Caki2 (cell line): ENCODE measurements around the gene CCDC177. TPM values are rescaled to one million over a fixed set of nuclear protein-coding genes. Genes with fewer than 3 reads are reported as not detected.

Source experiments
- DNase-seq: peaks from one replicate; pipeline ENCODE4 v3.0.0-alpha.2; 2015; ENCODE audit warnings: low read depth
- in situ Hi-C: cut with HindIII; loops from 2 replicates; pipeline ENCODE4 v1.10.0; 2016; ENCODE audit warnings: low sequenced_read_pairs, low pct_unique_long_range_greater_than_20kb, mixed read lengths
- total RNA-seq: library from RNA; depleted of rRNA; stranded (reverse); fragments of >200 nt; shearing (Covaris generic); gene quantifications from 2 replicates; pipeline ENCODE4 v1.2.3, GENCODE V29; 2014; ENCODE audit warnings: low replicate concordance

Gene CCDC177
- total RNA-seq, 1 experiment from 2014 or later: not detected

DNA sequence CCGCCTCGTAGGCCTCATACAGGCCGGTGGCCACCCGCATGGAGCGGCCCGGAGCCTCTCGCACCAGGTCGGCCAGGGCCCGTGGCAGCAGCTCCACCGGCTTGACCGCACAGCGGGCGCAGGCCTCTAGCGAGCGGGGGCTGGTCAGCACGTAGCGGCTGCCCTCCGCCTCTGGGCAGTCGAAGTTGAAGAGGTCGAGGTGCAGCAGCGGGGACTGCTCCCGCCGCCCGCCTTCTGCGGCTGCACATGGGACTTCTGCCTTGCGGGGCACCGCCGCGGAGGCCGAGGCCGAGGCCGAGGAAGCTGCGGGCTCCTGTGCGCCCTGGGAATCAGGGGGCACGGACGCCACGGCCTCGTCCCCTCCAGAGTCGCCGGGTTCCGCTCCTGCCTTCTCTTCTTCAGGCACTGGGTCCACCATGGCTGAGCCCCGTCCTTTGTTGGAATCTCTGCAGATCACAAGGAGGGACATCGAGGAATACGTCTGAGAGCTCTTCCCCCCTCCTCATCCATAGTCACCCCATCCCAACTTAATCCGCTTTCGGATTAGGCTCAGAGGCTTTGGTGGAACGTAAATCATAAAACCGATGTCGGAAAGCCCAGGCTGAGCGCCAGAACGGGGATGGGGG is 1.4 kb downstream of the CCDC177 start:
- in situ Hi-C loops: no loop called here
- DNase-seq: no peak

DNA sequence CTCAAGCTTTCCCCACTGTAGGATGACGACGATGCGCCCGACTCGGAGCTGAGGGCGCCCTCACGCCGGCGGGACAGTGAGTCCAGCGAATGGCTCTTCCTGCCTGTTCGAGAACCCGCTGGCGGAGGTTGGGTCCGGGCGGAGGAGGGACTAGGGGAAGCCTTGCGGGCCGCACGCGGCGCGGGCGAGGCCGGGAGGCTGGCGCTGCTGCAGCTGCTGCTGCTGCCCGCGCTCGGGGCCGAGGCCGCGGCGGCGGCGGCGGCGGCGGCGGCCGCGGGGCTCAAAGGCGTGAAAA is 1.9 kb downstream of the CCDC177 start:
- in situ Hi-C loops: no loop called here
- DNase-seq: no peak

DNA sequence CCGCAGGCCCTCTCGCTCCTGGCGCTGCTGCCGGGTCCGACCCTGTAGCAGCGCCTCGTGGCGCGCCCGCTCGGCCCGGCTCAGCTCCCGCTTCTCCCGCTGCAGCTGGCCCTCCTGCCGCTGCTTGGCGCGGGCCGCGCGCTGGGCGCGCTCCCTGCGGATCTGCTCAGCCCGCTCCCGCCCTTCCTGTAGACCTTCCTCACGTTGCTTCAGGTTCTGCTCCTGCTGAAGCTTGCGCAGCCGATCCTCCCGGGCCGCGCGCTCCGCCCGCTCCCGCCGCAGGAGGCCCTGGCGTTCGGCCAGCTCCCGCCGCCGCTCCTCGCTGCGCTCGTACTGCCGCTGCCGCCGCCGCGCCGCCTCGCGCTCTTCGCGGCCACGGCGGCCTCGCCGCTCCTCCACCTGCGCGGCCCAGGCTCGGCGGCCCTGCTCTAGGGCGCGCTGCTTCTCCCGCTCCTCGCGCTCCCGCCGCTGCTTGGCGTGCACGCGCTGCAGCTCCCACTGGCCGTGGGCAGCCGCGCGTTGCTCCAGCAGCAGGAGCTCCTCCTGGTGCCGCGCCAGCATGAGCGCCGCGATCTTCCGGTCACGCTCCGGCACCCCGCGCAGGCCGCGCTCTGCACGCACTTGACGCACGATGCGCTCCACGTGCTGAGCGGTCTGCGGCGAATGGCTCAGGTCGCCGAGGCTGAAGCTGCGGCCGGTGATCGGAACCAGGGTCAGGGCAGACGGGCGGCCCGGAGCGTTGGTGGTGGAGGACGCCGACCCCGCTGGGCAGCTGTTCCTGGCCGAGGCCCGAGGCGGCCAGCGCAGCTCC is 2.4 kb downstream of the CCDC177 start:
- in situ Hi-C loops: no loop called here
- DNase-seq: peak; percentile 70

DNA sequence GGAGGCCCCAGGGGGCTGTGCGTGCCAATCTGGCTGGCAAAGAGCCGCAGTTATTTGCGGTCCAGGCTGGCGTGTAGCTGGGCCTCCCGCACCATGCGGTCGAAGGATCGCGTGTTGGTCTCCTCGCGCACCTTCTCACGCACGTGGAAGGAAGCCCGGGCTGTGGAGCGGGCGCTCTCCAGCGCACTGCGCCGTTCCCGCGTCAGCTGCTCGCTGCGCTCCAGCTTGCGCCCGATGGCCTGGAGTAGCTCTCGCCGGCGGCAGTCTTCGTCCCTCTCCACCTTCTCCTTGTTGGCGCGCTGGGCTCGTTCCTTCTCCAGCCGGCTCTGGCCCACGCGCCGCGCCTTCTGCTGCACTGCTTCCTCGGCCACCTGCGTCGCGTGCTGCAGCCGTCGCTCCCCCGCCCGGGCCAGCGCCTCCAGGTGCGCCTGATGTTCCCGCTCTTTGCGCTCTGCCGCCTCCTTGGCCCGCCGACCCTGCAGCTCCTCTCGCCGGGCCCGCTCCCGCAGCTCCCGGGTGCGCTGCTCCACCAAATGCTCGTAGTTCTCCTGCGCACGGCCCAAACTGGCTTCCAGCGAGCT is 3.1 kb downstream of the CCDC177 start:
- in situ Hi-C loops: no loop called here
- no peak for DNase-seq

DNA sequence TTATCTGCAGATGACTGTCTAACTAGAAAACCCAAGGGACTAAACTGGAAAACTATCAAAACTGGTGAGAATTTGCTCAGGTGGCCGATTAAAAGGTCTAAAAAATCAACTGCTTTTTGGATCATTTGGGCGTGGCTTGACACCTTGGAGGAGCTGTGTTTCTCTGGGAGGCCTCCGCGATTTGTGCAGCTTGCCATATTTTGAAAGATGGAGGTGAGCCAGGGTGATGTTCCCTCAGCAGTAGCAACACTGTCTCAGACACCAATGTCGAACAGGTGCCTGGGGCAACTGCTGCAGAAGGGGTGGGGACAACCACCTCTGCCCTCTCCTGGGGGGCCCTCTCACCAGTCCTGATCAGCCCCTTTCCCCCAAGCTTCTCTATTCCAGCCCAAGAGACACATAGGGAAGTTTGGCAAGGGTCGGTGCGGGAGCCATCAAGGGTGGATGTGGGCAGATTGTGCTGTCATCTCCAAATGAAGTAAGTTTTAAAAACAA is 3.8 kb downstream of the CCDC177 start:
- no peak for DNase-seq
- in situ Hi-C loops: no loop called here

DNA sequence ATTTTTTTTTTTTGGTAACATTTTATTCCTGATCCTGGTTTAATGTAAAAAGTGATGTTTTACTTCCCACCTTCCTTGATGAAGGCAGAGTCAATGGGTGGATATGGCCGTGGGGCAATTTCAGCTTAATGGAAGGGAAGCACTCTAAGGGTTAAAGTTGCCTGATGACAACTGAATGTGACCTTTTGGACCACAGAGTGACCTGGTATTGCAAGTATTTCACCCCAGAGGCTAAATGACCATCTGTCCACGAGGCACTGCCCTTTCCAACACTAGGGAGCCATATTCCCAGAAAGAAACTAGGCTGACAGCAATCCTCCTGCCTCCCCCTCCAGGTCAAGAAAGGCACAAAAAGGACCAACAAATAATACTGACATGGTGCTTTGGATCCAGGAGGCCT is 4.8 kb downstream of the CCDC177 start:
- DNase-seq: no peak
- in situ Hi-C loops: no loop called here

GRCh38 chr14:69567563-69567962 is 7.1 kb downstream of the CCDC177 start:
- no peak for DNase-seq
- in situ Hi-C loops: no loop called here

DNA sequence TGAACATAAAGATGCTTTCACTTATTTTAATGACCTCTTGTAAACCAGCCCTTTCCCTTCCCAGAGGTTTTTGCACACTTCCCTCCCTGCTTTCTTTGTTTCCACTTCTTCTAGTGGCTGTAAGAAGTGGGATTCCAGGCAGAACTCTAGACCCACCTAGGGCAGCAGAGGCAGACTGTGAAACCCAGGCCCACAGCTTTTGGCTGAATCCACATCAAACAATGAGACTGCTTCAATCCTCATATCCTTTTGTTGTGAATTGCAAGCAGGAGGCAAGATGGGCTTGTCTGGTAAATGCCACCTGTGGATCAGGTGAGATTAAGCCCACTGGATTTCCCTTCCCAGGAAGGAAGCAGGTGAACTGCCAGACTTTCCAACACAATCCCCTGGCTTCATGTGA is 12.8 kb downstream of the CCDC177 start:
- in situ Hi-C loops: no loop called here
- no peak for DNase-seq

DNA sequence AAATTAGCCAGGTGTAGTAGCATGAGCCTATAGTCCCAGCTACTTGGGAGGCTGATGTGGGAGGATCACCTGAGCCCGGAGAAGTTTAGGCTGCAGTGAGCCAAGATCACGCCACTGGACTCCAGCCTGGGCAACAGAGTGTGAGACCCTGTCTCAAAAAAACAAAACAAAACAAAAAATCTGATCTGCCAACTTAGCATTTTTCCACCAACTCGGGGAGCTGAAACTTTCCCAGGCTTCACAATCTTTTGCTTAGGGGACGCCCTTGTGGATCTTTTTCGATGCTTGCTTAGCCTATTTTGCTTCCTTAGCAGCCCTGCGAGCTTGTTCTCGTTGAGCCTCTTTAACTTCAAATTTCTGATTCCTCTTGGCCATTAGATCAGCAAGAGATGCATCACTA is 13.8 kb downstream of the CCDC177 start:
- DNase-seq: no peak

GRCh38 chr14:69559581-69560011 is 15.1 kb downstream of the CCDC177 start:
- no peak for DNase-seq
- in situ Hi-C loops: no loop called here

More for the DNA sequence above, 13.8 kb downstream of the CCDC177 start:
- in situ Hi-C loops: no loop called here

- in situ Hi-C loops: no loop called here
- DNase-seq: no peak
These were observed 15.9 kb downstream of the CCDC177 start for GRCh38 chr14:69558774-69559173.

GRCh38 chr14:69554500-69554899 is 20.2 kb downstream of the CCDC177 start:
- DNase-seq: no peak
- in situ Hi-C loops: no loop called here

DNA sequence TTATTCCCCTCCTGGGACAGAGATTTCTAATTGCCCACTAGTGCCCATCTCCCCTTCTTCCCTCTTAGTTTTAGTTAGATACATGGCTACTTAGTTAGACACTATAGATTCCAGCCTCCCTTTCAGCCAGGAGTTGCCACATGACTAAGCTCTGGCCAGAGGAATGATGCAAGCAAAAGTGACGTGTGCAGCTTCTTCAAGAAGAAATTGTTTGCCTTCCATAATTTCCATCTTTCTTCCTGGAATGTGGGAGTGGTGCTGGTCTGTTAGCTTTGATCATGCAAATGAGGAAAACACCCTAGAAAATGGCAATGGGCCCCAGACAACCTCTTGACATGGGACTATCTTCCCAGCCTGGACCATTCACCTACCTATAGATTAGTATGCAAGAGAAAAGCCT is 21.4 kb downstream of the CCDC177 start:
- peak; percentile 21 for DNase-seq
- in situ Hi-C loops: no loop called here

GRCh38 chr14:69551511-69551910 is 23.2 kb downstream of the CCDC177 start:
- in situ Hi-C loops: no loop called here
- no peak for DNase-seq

GRCh38 chr14:69548566-69548965 is 26.1 kb downstream of the CCDC177 start:
- DNase-seq: no peak
- in situ Hi-C loops: no loop called here

DNA sequence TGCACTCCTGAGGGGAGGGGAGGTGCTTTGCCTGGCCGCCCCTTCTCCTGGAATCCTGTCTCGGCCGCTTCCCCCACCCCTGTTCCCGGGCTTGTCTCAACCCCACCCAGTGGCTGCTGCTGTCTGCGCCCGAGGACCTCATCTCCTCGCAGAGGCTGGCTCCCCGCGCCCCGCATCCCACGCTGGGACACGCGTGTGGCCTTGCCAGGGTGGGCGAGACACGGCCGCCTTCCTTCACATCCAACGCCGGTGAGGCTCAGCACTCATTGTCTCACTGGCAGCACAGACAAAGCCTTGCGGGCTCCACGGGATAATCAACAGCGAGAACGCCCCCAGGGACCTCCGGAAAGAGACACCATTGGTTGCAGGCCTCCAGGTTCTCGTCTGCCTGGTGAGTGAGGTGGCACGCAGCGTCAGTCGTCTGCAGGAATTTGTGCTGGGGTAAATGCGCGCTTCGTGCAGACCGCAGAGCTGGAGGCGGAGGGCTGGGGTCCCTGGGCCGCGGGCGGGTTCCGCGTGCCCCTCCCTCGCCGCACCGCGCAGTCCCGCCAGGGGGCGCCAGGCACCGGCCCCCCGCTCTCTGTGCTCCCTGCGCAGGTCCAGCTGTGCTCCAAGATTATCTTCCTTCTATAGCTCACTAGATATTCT is 26.8 kb downstream of the CCDC177 start:
- in situ Hi-C loops: no loop called here

DNA sequence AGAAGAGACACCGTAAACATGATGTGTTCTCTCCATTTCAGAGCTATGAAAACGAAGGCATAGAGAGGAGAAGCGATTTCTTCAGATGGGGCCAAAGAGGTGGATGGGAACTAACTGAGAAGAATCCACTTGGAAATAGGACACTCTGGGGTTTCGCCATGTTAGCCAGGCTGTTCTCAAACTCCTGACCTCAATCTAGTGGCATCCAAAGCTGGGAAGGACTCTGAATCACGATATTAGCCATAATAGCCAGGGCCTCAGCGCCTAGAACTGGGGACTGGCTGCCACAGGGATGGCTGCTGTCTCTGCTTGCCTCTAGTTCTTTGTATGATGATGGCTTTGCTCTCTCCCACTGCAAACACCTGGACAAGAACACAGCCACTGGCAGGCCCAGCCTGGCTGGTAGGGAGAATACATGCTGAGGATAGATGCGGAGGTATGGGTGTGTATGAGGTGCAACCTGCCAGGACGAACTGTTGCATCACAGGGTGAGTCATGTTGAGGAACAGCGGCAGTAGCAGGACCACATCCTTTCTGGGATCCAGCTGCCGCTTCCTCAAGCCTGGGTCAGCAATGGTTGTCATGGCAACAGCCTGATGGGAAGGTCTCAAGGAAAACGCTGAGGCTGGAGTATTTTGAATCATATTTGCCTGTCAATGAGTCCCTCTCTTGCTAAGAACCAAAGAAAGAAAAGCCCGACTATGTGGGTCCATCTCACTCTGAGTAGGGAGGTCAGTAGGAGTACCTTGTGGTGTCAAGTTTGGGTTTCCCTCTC is 31.1 kb downstream of the CCDC177 start:
- in situ Hi-C loops: no loop called here
- DNase-seq: peak; percentile 14

More for the DNA sequence above, 26.8 kb downstream of the CCDC177 start:
- DNase-seq: no peak

DNA sequence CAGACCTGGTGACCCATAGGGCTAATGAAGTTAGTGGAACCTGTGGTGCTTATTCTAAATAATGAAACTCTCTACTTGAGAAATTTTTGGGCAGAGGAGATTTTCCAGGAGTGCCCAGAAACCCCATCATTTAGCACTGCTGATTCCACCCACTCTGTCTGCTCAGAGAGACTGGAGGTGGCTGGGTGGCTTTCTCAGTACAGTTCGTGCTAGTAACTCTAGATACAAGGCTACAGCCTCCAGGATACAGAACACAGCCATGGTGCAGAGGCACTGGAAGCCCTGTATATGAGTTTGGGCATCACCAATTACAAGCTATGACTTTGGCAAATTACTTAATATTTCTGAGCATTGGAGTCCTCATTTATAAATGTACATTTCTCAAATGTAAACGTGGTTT is 32.4 kb downstream of the CCDC177 start:
- in situ Hi-C loops: no loop called here

More for the DNA sequence above, 32.4 kb downstream of the CCDC177 start:
- no peak for DNase-seq
